K562 (cell line): ENCODE results near the gene CYP4V2. TPM values are rescaled to one million over a fixed set of nuclear protein-coding genes. Genes with fewer than 3 reads are reported as not detected.
A peak's percentile ranks its signal among the peaks of the same experiment; 100 is the strongest.

Experiments
- BACH1 ChIP-seq: fragments of 200-800 bp; sonication (Bioruptor generic); IDR thresholded peaks from 2 replicates; pipeline ENCODE4 v1.6.1; 2016; ENCODE audit warnings: missing genetic modification characterization, missing compliant biosample characterization
- CHD7 ChIP-seq: fragments of 200-600 bp; sonication (generic); IDR thresholded peaks from one replicate; pipeline ENCODE4 v1.6.1; 2012; ENCODE audit warnings: mild to moderate bottlenecking, low read depth, low read length, inconsistent platforms
- FOXJ3 ChIP-seq: sonication (generic); formaldehyde crosslinking; IDR thresholded peaks from 2 replicates; pipeline ENCODE4 v1.4.0; 2020; ENCODE audit warnings: mild to moderate bottlenecking, missing genetic modification reagents
- GABPB2 ChIP-seq: fragments of 250-450 bp; sonication (Bioruptor Pico); conservative IDR thresholded peaks from 2 replicates; pipeline ENCODE4 v1.5.1; 2021; ENCODE audit warnings: mild to moderate bottlenecking
- MAFF ChIP-seq: IDR thresholded peaks from 2 replicates; pipeline ENCODE4 v1.6.1; 2012; ENCODE audit warnings: low read length, improper control_type of control experiment
- NUFIP1 ChIP-seq: fragments of 450-650 bp; IDR thresholded peaks from 2 replicates; pipeline ENCODE4 v1.6.1; 2018; ENCODE audit not compliant: partially characterized antibody
- RBM34 ChIP-seq: fragments of 200-400 bp; formaldehyde crosslinking; IDR thresholded peaks from 2 replicates; pipeline ENCODE4 v1.6.1; 2018; ENCODE audit warnings: low read length, borderline replicate concordance; ENCODE audit not compliant: insufficient read depth
- ZNF197 ChIP-seq: fragments of 200-800 bp; sonication (Bioruptor generic); IDR thresholded peaks from 2 replicates; pipeline ENCODE4 v1.6.1; 2016; ENCODE audit warnings: low read depth, missing genetic modification characterization, missing compliant biosample characterization
- ZNF699 ChIP-seq: fragments of 250-450 bp; sonication (Bioruptor Pico); IDR thresholded peaks from 2 replicates; pipeline ENCODE4 v1.8.0; 2021; ENCODE audit warnings: mild to moderate bottlenecking, moderate library complexity; ENCODE audit not compliant: insufficient replicate concordance
- ZNF766 ChIP-seq: fragments of 200-800 bp; sonication (Bioruptor generic); conservative IDR thresholded peaks from 2 replicates; pipeline ENCODE4 v1.6.1; 2016; ENCODE audit warnings: missing genetic modification characterization, missing compliant biosample characterization
- polyA plus RNA-seq, 8 experiments: library from polyadenylated mRNA; depleted of rRNA in 4 of 8; stranded (reverse) in 5 of 8; unstranded in 3 of 8; fragments of >200 nt; fragmentation: Nextera tagmentation in 2 of 8; fragmentation: Illumina TruSeq in 1 of 8; extraction: Ambion mirVana in 2 of 8; extraction: Trizol in 1 of 8; gene quantifications; 2 replicates each; pipeline versions ENCODE4 v1.2.1 to v1.2.3, GENCODE V29; 2011 to 2014; ENCODE audit warnings: inconsistent platforms in 1 of 8, missing spikeins in 1 of 8
- total RNA-seq, 7 experiments: library from RNA; depleted of rRNA in 6 of 7; stranded (reverse); fragments of >200 nt in 6 of 7; fragmentation: Illumina TruSeq in 2 of 7; extraction: Trizol in 2 of 7; gene quantifications; 2 replicates each; pipeline versions ENCODE4 v1.2.1 to v1.2.3, GENCODE V29; 2011 to 2021; ENCODE audit warnings: low replicate concordance in 1 of 7
- TF ChIP-seq, protein P1 (sequence below): conservative IDR thresholded peaks from 2 replicates; pipeline ENCODE4 v1.6.1; 2011; ENCODE audit warnings: low read depth, mild to moderate bottlenecking, low read length; ENCODE audit not compliant: control insufficient read depth

Gene CYP4V2
- total and polyA plus RNA-seq, 9 of the 15 experiments (the other 6 are each of a cell fraction or from before 2014, with no cell fraction given): 1.1 to 8.3 (median 3.9) TPM

DNA sequence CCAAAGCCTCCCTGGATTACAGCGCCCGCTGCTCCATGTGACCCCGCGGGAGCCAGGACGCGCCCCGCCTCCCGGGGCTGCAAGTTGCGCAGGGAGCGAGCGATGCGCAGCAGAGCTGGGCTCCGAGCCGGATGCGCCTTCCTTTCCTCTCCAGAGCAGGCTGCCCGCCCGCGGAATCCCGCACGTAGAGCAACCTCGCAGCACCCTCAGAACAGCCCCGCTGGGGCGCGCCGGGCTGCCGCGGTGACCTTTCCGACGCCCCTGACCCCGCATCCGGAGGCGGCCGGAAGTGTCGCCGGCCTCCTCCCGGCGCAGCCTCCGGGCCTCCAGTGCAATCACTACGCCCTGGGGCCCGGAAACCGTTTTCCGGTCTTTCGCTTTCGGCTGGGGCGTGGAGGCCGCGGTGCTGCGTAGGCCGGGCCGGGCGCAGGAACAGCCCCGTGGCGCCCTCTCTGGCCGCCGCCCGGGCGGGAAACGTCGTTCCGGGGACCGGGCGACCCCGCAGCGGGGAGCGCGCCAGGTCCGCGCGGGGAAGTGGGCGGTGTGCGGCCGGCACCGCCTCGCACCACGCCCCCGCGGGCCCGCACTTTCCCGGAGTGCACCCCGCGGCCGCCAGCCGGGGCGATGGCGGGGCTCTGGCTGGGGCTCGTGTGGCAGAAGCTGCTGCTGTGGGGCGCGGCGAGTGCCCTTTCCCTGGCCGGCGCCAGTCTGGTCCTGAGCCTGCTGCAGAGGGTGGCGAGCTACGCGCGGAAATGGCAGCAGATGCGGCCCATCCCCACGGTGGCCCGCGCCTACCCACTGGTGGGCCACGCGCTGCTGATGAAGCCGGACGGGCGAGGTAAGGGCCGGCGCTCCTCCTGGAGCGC, at the start of gene CYP4V2 (continued):
- TF ChIP-seq CHD7: peak; percentile 16
- TF ChIP-seq BACH1 (tag): no peak
- no peak for TF ChIP-seq FOXJ3
- TF ChIP-seq GABPB2: no peak
- TF ChIP-seq ZNF699 (CRISPR knock-in tag): no peak
- TF ChIP-seq ZNF197 (CRISPR knock-in tag): peak; percentile 78; the same call in 1 of the 2 replicates
- TF ChIP-seq RBM34: peak; percentile 92; the same call in 1 of the 2 replicates
- TF ChIP-seq ZNF766: no peak
- TF ChIP-seq NUFIP1: no peak
- TF ChIP-seq, protein P1, sequence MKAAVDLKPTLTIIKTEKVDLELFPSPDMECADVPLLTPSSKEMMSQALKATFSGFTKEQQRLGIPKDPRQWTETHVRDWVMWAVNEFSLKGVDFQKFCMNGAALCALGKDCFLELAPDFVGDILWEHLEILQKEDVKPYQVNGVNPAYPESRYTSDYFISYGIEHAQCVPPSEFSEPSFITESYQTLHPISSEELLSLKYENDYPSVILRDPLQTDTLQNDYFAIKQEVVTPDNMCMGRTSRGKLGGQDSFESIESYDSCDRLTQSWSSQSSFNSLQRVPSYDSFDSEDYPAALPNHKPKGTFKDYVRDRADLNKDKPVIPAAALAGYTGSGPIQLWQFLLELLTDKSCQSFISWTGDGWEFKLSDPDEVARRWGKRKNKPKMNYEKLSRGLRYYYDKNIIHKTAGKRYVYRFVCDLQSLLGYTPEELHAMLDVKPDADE: peak; percentile 84
- no peak for TF ChIP-seq MAFF
